LNCAP (cell line): Measurements from ENCODE around the gene ZNF467.

Experiments
- CTCF ChIP-seq: fragments of 450-650 bp; IDR thresholded peaks from 2 replicates; pipeline ENCODE4 v1.5.1; 2017; ENCODE audit warnings: mild to moderate bottlenecking

The ZNF467 gene

GRCh38 chr7:149784251-149784608, 10.8 kb upstream of the ZNF467 start:
- TF ChIP-seq CTCF: no peak

DNA sequence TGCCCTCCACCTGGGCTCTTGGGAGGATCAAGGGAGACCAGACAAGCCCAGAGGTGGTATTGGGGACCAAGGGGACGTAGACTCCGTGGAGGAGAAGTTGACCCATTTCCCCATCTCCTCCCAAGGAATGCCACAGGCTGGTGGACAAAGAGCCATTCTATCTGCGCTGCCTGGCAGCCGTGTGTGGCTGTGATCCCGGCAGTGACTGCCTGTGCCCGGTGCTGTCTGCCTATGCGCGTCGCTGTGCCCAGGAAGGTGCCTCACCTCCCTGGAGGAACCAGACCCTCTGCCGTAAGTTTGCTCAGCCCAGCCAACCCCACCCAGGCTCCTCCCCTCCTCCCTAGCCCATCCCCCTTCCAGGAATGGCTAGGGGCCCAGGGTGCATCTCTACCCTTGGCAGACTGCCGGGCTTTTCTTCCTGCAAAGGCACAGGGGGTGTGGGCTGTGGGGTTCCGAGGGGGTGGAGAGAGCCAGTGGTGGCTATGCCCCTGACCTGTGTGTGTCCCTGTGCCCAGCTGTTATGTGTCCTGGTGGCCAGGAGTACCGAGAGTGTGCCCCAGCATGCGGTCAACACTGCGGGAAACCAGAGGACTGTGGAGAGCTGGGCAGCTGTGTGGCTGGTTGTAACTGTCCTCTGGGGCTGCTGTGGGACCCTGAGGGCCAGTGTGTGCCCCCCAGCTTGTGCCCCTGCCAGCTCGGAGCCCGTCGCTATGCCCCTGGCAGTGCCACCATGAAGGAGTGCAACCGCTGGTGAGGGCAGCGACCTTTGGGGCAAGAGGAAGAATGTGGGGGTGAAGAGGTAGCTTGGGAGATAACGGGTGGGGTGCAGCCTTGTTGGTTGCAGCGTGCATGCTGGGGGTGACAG, 10.2 kb upstream of the ZNF467 start:
- no peak for TF ChIP-seq CTCF

- TF ChIP-seq CTCF: no peak
These were observed 9.4 kb upstream of the ZNF467 start for GRCh38 chr7:149782682-149783345.

GRCh38 chr7:149781921-149782320, 8.5 kb upstream of the ZNF467 start:
- no peak for TF ChIP-seq CTCF

GRCh38 chr7:149780636-149781419, 7.4 kb upstream of the ZNF467 start:
- no peak for TF ChIP-seq CTCF

DNA sequence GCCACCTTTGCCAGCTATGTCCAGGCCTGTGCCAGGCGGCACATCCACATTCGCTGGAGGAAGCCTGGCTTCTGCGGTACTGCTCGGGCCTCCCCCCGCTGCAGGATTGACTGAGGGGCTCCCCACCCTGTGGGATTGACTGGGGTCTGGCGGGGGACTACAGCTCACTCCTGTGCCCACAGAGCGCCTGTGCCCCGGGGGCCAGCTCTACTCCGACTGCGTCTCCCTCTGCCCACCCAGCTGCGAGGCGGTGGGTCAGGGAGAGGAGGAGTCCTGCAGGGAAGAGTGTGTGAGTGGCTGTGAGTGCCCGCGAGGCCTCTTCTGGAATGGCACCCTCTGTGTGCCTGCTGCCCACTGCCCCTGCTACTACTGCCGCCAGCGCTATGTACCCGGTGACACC, 6.7 kb upstream of the ZNF467 start:
- no peak for TF ChIP-seq CTCF

GRCh38 chr7:149779502-149779805, 6.1 kb upstream of the ZNF467 start:
- no peak for TF ChIP-seq CTCF
